RPMI7951 (cell line): Measurements from ENCODE around the gene MKRN2OS. TPM values are rescaled to one million over a fixed set of nuclear protein-coding genes. Genes with fewer than 3 reads are reported as not detected.

ENCODE experiments used
- DNase-seq: peaks from one replicate; pipeline ENCODE4 v3.0.0-alpha.2; 2012; ENCODE audit warnings: low read depth
- total RNA-seq: library from RNA; depleted of rRNA; stranded (reverse); fragments of >200 nt; shearing (Covaris generic); gene quantifications from 2 replicates; pipeline ENCODE4 v1.2.3, GENCODE V29; 2014; rRNA removed

The MKRN2OS gene
- total RNA-seq, 1 experiment from 2014 or later: not detected

DNA sequence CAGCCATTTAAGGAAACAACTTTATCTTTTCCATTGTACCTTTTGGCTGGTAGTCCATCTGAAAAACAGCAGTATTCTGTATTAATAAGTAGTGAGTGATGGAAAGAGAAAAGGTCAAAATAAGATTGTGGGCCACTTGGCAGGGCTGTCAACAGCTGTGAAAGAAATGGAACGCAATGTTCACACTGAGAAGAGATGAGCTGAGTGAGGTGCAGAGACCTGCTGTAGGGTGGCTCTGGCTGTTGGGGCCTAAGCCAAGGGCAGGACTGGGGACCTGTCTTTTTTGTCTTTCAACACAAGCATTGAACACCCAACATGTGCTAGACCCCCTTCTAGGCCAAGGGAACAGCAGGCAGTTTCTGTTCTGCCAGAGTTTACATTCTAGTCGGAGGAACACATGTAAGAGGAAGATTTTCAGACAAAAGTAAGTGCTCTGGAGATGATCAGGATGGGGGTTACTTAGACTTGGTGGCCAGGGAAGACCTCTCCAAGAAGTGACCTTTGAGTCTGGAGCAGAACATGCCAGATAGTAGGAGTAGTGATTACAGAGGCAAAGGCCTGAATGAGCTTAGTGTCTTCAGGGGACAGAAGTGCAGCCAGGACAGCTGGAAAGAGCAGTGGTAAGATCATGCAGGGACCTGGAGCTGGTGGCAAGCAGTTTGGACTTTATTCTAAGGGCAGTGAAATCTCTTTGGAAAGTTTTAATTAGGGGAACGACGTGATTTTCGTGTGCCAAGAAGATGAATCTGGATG, 31.4 kb downstream of the MKRN2OS start:
- no peak for DNase-seq

DNA sequence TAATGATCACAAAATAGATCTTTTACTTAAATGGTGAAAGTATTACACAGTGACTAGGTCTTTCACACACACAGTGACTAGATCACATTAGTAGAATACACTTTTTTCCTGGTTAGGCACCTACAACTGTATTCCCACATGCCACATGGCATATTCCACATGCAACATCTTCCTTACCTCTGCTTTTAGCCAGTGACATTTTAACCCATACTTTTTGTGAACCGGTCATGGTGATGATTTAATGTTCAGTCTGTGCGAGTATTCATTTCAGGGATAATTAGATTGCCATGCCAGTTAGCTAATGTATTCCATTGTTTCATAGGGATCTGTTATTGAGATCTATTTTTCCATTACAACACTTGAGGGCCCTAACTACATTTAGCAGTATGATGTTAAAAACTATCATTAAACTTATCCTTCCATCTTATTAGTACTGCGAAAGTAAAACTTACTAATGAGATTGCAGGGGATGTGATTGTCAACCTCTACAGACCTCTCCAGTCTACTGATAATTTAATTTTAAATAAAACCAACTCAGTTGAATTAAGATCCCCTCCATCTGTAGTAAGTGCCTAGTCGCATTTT, 32.7 kb downstream of the MKRN2OS start:
- no peak for DNase-seq

DNA sequence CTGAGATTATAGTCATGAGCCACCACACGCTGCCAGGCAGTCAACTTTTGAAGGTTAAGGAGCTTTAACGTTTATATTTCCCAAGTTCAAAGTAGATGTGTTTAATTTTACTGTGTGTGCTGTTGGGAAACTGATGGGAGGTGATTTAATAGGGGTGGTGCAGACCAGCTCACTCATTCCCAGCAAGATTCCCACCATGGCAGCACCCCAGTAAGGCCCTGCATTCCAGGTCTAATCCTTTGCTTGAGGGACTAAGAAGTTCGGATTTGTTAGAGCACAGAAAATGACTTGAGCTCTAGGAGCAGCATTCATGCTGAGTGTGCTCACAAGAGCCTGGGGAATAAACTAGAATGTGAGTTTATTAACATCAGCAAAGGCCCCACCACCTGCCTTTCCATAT, 35.8 kb downstream of the MKRN2OS start:
- no peak for DNase-seq

DNA sequence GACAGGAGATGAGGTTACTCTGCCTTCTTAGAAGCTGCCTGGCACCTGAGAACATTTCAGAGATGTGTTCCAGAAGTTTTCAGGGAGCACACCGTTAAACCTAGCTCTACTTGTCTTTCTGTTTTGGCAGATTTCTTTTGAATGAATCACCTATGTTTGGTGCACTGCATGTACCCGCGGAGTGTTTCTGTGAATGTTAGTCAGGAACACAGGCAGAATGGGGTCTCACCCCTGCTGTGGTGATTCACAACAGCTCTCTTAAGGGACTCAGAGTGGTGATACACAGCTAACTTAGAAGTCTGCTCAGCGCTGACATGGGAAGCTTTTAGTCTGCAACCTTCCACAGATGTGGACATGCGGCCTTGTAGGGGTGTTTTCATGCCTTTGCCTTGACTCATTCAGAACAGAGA, 37.0 kb downstream of the MKRN2OS start:
- peak; percentile 93 for DNase-seq

DNA sequence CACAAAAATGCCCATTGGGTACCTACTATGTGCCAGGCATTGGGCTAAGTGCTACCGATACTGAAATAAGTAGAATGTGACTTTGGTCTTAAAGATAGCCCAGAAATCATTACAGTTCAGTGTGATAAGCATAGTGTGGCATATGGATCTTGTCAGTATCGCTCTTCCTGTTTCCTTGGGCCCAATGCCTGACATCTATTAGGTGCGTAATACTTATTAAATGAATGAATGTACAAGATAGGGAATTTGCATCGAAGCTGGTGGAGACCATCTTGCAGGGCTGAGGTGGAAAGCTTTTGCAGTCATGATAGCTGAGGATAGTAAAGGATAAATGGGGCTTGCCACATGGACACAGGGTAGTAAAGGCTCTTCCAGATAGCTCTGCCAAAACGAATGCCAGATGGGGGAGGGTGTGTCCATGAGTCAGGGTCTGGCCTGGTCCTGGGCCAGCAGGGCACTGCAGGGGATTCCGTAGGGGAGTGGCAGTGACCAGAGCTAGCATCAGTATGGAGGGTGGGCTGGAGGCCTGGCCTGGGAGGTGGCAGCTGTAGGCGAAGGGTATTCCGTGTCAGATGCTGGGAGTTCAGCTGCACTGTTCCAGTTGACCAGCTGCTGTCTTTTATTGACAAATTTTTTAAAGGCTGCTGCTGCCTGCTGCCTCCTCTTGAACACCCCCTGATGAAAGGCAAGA, 37.6 kb downstream of the MKRN2OS start:
- peak; percentile 67 for DNase-seq

DNA sequence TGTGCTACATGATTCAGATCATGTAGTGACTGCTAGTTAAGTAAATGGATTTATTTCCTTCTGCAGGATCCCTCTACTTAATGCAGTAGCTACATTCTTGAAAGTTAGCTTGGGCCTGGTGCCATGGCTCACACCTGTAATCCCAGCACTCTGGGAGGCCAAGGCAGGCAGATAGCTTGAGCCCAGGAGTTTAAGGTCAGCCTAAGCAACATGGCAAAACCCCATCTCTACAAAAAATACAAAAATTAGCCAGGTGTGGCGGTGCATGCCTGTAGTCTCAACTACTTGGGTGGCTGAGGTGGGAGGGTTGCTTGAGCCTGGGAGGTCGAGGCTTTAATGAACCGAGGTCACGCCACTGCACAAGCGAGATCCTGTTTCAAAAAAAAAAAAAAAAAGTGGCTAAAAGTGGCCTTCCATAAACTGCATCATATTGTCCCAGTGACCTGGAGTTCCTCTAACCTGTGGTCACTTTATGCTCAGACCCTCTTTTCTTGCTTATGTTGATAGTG, 39.0 kb downstream of the MKRN2OS start:
- no peak for DNase-seq

DNA sequence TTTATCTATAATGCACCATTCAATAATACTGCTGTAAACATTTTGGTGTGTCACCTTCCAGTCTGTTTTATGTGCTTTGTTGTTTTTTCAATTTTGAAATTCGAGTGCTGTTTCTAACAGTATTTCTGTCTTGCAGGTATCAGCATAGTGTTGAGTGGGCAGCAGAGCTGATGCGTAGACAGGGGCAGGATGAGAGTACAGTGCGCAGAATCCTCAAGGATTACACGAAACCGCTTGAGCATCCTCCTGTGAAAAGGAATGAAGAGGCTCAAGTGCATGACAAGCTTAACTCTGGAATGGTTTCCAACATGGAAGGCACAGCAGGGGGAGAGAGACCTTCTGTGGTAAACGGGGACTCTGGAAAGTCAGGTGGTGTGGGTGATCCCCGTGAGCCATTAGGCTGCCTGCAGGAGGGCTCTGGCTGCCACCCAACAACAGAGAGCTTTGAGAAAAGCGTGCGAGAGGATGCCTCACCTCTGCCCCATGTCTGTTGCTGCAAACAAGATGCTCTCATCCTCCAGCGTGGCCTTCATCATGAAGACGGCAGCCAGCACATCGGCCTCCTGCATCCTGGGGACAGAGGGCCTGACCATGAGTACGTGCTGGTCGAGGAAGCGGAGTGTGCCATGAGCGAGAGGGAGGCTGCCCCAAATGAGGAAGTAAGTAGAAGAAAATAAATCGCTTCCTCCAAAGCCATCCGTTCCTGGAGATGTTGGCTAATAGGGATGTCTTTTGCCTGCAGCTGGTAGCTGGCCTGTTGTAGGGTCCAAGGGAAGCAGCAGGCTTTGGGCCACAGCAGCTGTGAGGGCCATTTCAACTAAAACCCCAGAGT, 42.0 kb downstream of the MKRN2OS start:
- DNase-seq: no peak

DNA sequence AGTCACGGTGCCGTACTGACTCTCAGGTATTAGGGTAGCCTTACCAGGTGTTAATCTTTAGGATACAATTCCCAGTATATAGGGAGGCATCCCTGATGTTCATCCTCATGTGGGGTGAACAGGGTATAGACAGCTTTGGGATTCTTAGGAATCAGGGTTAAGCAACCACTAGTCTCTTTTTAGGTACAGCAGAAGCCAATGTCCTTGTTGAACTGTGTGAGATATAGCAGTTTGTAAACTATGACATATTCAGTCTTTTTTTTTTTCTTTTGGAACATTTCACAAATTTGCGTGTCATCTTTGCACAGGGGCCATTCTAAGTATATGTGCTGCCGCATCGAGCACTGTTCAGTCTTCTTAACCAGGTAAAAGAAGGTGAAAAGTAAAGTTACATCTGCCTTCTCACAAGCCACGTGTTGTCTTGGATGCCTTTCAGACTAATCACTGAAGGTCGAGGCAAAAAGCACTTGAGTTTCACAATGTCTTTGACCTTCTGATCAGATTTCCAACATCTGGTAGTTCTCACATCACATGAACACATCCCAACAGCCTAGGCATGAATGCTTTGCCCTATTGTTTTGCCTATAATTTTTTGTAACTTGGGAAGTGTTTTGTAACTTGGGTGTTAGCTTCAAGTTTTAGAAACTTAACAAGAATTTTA, 43.8 kb downstream of the MKRN2OS start:
- DNase-seq: peak; percentile 20

DNA sequence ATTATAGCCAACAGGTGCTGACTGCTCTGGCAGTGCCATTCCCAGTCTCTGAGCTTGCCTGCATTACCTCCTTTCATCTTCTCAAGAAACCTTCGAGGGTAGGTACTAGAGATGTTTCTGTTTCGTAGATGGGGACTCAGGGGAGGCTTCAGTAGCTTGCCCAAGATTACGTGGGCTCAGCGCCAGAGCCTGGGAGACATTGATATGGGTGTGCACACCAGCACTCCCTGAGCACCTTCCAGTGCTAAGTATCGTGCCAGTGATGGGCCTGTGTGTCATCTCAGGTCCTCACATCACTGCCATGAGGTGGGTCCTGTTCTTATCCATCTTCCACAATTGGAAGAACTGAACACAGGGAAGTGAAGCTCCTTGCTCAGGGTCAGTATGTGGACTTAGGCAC, 45.8 kb downstream of the MKRN2OS start:
- DNase-seq: no peak

DNA sequence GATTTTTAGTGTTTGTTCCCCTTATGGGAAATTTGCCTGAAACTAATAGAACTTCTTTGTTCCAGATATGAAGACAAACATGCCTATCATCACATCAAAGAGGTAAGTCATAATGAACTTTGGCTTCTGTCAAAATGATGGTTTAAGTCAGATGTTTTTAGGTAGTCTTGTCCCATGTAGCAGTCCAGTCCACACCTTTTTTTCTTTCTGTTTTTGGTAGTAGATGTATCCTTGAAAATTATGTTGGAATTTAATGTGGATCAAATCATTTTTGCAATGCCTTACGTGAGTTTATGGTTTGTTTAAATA, 48.9 kb downstream of the MKRN2OS start:
- DNase-seq: no peak

DNA sequence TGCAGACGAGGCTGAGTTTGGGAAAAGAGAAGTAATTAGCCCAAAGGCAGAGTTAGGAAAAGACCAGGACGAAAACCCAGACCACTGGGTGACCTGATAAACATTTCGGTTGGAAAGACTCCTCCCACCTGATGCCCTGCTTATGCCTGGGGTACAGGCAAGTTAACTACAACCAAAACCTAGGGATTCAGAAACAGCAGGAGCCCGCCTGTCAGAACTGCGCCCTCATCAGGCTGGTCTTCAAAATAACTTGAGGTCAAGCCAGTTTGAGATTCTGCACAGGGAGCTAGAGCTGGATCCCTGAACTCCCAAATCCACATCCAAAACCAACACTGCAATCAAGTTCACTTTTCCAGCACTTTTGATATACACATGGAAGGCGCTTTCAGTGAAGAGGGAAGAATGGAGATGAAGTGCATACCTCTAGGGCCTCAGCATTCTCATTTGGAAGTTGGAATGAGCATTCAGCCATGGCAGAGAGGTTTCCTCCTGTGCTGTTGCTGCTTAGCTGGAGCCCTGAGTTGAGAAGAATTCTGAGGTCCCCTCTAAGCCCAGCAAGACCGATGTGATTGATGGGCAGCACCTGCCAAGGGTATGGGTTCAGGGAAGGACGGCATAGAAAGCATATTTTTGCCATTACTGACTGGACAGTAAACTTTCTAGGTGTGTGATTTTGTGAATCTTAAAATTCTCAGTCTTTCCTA, 49.4 kb downstream of the MKRN2OS start:
- no peak for DNase-seq

DNA sequence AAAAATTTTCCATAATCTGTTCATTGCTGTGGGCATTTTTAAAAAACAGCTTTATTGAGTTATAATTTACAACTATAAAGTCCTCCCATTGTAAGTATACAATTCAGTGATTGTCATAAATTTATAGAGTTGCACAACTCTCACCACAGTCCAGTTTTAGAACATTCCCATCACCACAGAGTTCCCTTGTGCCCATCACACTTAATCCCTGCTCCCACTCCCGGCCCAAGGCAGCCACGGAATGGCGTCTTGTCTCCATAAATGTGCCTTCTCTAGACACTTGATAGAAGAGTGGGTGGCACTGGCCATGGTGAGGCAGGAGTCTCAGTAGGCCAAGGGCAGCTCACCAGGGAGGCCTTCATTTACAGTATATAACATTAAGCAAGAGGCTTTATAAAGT, 54.8 kb downstream of the MKRN2OS start:
- no peak for DNase-seq

DNA sequence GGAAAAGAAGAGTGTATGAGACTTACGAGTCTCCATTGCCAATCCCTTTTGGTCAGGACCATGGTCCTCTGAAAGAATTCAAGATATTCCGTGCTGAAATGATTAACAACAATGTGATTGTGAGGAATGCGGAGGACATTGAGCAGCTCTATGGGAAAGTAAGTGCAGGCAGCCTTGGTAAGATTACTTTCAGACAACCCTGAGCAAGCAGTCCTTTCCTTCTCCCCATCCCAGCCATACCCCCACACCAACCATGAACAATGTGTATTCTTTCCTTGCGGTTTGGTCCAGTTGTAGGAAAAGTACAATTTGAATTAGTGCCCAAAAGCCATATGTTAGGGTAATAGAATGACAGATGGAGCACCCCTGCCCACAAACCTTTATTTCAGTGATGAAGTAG, 55.5 kb downstream of the MKRN2OS start:
- peak; percentile 47 for DNase-seq

Other genes starting within 250 kb of the MKRN2OS start
- 8.0 and 12.4 TPM in 2 replicates for gene TSEN2, start 61.0 kb downstream of the MKRN2OS start, total RNA-seq
- gene MKRN2, start 11.6 kb upstream of the MKRN2OS start, total RNA-seq: 38.3 and 39.7 TPM in 2 replicates
- 84.6 and 127 TPM in 2 replicates for gene RAF1, start 118.6 kb upstream of the MKRN2OS start, total RNA-seq
- gene TMEM40, start 213.8 kb upstream of the MKRN2OS start, total RNA-seq: not detected in 2 replicates